ENCODE data around the gene PAK4. TPM values are rescaled to one million over a fixed set of nuclear protein-coding genes. Genes with fewer than 3 reads are reported as not detected.

Gene PAK4
- total RNA-seq, 1 donor from 2014 or later: 88.2 TPM

GRCh38 chr19:39180749-39181148, 55.2 kb downstream of the PAK4 start:
- no peak for DNase-seq (ENCODE audit: low spot score)

GRCh38 chr19:39181500-39182173, 56.1 kb downstream of the PAK4 start:
- no peak for DNase-seq (ENCODE audit: low spot score)

- DNase-seq (ENCODE audit: low spot score): no peak
These were observed 56.6 kb downstream of the PAK4 start for GRCh38 chr19:39182174-39182505.

DNA sequence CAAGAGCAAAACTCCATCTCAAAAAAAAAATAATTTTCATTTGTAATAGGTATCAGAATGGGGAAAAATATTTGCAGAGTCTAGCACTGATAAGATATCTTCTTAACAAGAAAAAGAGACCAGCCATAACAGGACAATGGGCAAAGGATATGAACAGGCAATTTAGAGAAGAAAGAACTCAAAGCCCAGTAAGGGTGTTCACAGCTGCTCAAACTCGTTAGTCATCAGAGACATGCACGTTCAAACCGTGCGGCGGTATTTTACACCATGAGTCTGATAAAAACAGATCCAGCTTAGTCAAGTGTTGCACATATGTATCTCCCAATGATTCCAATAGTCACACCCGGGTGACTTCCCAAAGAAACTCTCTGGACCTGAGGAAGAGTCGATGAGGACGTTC, 57.5 kb downstream of the PAK4 start:
- no peak for DNase-seq (ENCODE audit: low spot score)

DNA sequence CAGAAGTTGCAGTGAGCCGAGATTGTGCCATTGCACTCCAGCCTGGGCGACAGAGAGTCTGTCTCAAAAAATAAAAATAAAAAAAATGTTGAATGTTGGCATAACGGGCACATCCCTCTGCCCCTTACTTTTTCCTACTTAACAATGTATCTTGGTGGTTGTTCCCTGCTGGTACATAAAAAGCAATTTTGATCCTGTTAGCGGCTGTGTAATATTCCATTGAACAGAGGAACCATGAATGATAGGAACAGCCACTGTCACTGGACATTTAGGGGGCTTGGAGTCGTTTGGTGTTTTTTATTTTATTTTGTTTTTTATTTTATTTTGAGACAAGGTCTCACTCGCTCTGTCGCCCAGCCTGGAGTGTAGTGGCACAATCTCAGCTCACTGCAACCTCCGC, 60.8 kb downstream of the PAK4 start:
- DNase-seq (ENCODE audit: low spot score): no peak

GRCh38 chr19:39187552-39187943, 62.0 kb downstream of the PAK4 start:
- DNase-seq (ENCODE audit: low spot score): no peak

- no peak for DNase-seq (ENCODE audit: low spot score)
These were observed 63.4 kb downstream of the PAK4 start for GRCh38 chr19:39188960-39189359.

- no peak for DNase-seq (ENCODE audit: low spot score)
These were observed 65.2 kb downstream of the PAK4 start for GRCh38 chr19:39190768-39191167.

DNA sequence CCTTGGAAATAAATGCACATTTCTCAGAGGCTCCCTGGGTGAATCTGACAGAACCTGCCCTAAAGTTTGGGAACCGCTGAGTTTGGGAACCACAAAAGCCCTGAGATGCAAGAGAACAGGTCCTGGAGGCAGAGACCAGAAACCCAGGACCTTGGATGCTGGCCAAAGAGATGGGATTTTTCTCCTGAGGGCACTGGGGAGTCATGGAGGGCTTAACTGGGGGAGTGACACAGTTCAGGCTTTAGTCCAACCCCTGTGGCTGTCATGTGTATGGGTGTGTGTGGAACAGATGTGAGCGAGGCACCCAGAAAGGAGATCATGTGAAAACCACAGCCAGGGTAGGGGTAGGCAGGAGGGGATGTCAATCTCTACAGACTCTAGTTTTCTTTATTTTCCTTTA, 67.3 kb downstream of the PAK4 start:
- DNase-seq (ENCODE audit: low spot score): no peak

DNA sequence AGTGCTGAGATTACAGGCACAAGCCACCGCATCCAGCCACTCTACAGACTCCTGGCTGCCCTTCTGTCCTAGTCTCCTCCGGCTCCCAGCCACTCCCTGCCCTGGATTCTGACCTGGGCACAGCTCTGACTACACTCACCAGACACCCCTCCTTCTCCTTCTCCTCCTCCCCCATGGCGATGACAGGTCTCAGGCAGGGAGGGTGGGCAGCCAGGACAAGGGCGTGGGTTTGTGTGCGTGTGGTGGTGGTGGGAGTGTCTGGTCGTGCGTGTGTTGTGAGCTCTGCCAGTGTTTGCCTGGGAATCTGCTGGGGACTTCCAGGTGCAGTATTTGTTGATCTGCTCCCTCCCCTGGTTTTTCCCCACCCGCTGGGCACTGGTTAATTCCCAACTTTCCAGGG, 68.2 kb downstream of the PAK4 start:
- DNase-seq (ENCODE audit: low spot score): no peak

- DNase-seq (ENCODE audit: low spot score): no peak
These were observed 69.4 kb downstream of the PAK4 start for GRCh38 chr19:39194832-39195542.

DNA sequence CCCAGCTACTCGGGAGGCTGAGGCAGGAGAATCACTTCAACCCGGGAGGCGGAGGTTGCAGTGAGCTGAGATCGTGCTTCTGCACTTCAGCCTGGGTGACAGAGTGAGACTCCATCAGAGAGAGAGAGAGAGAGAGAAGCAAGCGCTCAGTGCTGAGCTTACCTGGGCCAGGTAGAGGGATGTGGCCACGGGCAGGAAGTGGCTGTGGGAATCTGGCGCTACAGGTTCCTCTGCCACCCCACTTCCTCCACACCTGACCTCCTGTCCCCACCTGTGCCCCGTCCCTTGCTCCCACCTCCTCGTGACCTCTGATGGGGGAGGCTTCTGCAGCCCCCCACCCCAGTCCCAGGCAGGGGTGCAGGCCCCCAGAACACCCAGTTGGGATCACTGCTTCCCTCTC, 70.2 kb downstream of the PAK4 start:
- DNase-seq (ENCODE audit: low spot score): peak; percentile 65

- no peak for DNase-seq (ENCODE audit: low spot score)
These were observed 70.7 kb downstream of the PAK4 start for GRCh38 chr19:39196320-39196719.

DNA sequence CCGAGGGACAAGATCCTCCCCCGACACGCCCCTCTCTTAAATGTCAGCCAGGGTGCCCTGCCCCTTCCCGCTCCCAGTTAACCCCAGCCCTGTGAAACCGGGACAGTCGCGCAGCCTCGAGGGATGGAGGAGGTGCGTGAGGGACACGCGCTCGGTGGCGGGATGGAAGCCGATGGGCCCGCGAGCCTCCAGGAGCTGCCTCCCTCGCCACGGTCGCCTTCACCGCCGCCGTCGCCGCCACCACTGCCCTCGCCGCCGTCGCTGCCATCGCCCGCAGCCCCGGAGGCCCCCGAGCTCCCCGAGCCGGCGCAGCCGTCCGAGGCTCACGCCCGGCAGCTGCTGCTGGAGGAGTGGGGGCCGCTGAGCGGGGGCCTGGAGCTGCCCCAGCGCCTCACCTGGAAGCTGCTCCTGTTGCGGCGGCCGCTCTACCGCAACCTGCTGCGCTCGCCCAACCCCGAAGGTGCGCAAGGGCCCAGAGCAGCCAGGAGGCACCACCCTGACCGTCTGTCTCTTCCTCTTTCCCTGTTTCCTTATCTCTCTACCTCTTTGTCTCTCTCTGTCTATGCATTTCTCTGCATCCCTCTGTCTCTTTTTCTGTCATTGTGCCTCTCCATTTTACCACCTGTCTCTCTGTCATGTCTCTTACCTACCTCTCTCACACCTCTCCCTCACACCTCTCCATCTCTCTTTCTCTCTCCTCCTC, 71.4 kb downstream of the PAK4 start, which contains the start of gene NCCRP1:
Gene NCCRP1, plus strand, starts transcription at position 105 of the 703 bp plus-strand sequence. Its CDS starts 19 bp downstream, at position 124.
- no peak for DNase-seq (ENCODE audit: low spot score)

DNA sequence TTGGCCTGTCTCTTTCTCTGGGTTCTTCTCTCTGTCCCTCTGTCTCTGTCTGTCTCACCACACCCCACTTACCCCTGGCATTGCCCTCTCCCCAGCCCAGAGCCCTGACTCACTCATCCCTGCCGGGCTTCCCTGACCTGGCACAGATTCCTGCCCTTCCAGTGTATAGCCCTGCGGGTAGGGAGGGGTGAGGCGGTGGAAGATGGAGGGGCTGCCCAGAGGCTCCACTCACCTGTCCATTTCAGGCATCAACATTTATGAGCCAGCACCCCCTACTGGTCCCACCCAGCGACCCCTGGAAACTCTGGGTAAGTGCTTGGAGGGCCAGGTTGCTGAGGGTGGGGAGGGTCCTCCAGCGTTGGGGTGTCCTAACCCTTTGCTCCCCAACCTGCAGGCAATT, 72.2 kb downstream of the PAK4 start:
- no peak for DNase-seq (ENCODE audit: low spot score)

DNA sequence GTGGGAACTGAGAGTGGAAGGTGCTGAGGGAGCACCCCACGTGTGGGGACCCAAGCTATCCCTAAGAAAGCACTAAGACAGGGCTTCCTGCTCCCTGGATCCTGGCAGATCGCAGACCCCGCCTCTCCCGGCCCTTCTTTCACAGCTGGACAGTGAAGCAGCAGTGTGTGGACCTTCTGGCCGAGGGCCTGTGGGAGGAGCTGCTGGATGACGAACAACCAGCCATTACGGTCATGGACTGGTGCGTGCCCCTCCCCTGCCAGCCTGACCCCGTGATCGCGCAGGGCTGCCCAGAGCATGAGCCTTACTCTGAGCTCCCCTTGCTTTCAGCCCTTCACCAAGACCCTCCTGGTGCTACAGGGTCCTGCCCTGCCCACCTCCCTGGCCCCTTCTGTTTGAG, 73.4 kb downstream of the PAK4 start:
- DNase-seq (ENCODE audit: low spot score): no peak

- DNase-seq (ENCODE audit: low spot score): no peak
These were observed 74.6 kb downstream of the PAK4 start for GRCh38 chr19:39200066-39200802.

DNA sequence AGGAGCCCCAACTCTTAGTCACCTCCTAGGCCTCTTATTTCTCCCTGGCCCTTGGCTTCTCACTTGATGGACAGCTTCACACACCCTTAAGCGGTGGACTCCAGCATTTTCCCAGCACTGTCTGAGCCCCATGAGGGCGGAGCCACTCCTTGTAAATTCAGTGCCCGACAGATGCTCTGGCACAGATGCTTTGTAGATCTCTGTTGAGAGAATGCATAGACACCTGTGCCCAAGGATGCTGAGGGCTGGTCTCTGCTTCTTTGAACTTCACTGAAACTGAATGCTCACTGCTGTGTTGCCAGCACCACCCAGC, 75.2 kb downstream of the PAK4 start:
- DNase-seq (ENCODE audit: low spot score): no peak

GRCh38 chr19:39202998-39203355, 77.4 kb downstream of the PAK4 start:
- DNase-seq (ENCODE audit: low spot score): no peak

DNA sequence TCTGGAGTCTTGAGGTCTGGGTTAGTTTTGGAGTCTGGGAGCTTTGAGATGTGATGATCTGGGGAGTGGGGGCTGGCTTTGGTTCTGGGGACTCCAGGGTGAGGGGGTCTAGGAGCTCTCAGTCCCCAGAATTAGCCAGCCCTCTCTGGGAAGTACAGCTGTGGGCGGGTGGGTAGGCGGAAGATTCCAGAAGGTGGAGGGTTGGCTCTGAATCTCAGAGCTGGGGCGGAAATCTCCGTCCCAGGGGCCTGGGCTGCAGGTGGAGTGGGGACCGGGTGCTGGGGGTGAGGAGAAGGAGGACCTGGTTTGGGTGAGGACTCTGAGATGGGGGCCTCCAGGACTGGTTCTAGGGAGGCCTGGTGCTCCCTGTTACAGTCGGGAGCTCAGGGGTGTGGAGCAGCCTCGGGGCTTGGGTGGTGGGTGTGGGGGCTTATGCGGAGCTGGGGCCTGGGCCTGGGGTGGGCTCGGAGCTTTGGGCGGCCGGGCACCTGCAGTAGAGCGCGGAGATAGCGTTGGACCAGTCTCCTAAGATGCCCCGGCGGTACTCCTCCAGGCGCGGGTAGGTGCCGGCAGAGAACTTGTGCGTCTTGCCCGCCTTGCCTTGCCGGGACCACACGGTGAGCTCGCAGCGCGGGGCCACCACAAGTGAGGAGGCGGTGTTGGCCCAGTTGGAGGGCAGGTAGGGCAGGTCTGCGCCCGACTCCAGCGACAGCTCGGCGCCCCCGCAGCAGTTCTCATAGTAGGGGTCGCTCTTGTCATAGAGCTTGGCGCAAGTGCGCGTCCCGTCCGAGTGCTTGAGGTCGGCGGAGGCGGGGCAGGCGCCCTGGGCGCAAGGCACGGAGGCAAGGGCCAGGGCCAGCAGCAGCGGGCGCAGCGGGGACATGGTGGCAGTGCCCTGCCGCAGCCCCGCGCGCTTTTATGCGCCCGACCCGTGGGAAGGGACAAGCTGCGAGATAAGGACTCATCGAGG, 78.1 kb downstream of the PAK4 start, which contains the start of gene SYCN:
Gene SYCN, minus strand, starts transcription at position 892 of the 970 bp plus-strand sequence. Its CDS starts 9 bp downstream, at position 883.
- no peak for DNase-seq (ENCODE audit: low spot score)

GRCh38 chr19:39205449-39205764, 79.8 kb downstream of the PAK4 start:
- DNase-seq (ENCODE audit: low spot score): no peak

Data from ureter (tissue), 1 donor.